Neuronal stem cell (in vitro differentiated cells): ENCODE results near the gene PKNOX2.

Experiments
- DNase-seq: peaks from one replicate; pipeline ENCODE4 v3.0.0-alpha.2; 2013; ENCODE audit warnings: low spot score
- H2AFZ ChIP-seq: one replicate; pipeline ENCODE4 v1.6.1; 2013; ENCODE audit warnings: mild to moderate bottlenecking, low read length, inconsistent platforms
- H2AK5ac ChIP-seq: 2 replicates; pipeline ENCODE4 v1.6.1; 2013; ENCODE audit warnings: low read depth, mild to moderate bottlenecking, inconsistent platforms, low read length, moderate library complexity, mixed read lengths
- H2BK120ac ChIP-seq: 2 replicates; pipeline ENCODE4 v1.6.1; 2013; ENCODE audit warnings: low read depth, mild to moderate bottlenecking, inconsistent platforms, low read length, moderate library complexity, mixed read lengths
- H2BK12ac ChIP-seq: one replicate; pipeline ENCODE4 v1.6.1; 2013; ENCODE audit warnings: low read length, inconsistent platforms
- H2BK15ac ChIP-seq: 2 replicates; pipeline ENCODE4 v1.6.1; 2013; ENCODE audit warnings: mild to moderate bottlenecking, low read length, inconsistent platforms, mixed read lengths
- H2BK5ac ChIP-seq: one replicate; pipeline ENCODE4 v1.6.1; 2013; ENCODE audit warnings: inconsistent platforms, mild to moderate bottlenecking, low read length, moderate library complexity
- H3K14ac ChIP-seq: one replicate; pipeline ENCODE4 v1.6.1; 2013; ENCODE audit warnings: low read length, inconsistent platforms
- H3K18ac ChIP-seq: 2 replicates; pipeline ENCODE4 v1.6.1; 2013; ENCODE audit warnings: low read length, inconsistent platforms
- H3K23ac ChIP-seq: 2 replicates; pipeline ENCODE4 v1.6.1; 2013; ENCODE audit warnings: low read depth, mild to moderate bottlenecking, mixed read lengths, low read length, inconsistent platforms; ENCODE audit not compliant: poor library complexity
- H3K27ac ChIP-seq: replicated peaks from 3 replicates; pipeline ENCODE4 v1.5.1; 2013; ENCODE audit warnings: low read length, inconsistent platforms
- H3K27me3 ChIP-seq, 3 experiments: 2 replicates each; pipeline ENCODE4 v1.6.1; 2013; ENCODE audit warnings: low read length in 3 of 3, mild to moderate bottlenecking in 2 of 3, inconsistent platforms in 1 of 3, low read depth in 1 of 3, mixed read lengths in 1 of 3, moderate library complexity in 1 of 3; ENCODE audit not compliant: control insufficient read depth in 3 of 3, insufficient read depth in 3 of 3
- H3K36me3 ChIP-seq, 2 donors: replicated peaks in 1 of 2; 2 replicates each; pipeline ENCODE4 v1.6.1; 2013; ENCODE audit warnings: low read length in 2 of 2; ENCODE audit not compliant: control insufficient read depth in 2 of 2, insufficient read depth in 2 of 2
- H3K4ac ChIP-seq: 2 replicates; pipeline ENCODE4 v1.6.1; 2013; ENCODE audit warnings: inconsistent platforms, mild to moderate bottlenecking, low read length, moderate library complexity
- H3K4me1 ChIP-seq, 2 donors: 1 replicate in 1 of 2; 2 replicates in 1 of 2; pipeline ENCODE4 v1.6.1; 2013; ENCODE audit warnings: low read length in 2 of 2, low read depth in 1 of 2; ENCODE audit not compliant: control insufficient read depth in 2 of 2, insufficient read depth in 1 of 2
- H3K4me2 ChIP-seq: one replicate; pipeline ENCODE4 v1.6.1; 2013; ENCODE audit warnings: mild to moderate bottlenecking, low read length, inconsistent platforms; ENCODE audit not compliant: insufficient read depth, poor library complexity, severe bottlenecking
- H3K4me3 ChIP-seq, 2 donors: 2 replicates each; pipeline ENCODE4 v1.5.1; 2013; ENCODE audit warnings: low read length in 2 of 2, mild to moderate bottlenecking in 2 of 2, inconsistent platforms in 1 of 2, moderate library complexity in 1 of 2
- H3K79me1 ChIP-seq: one replicate; pipeline ENCODE4 v1.6.1; 2013; ENCODE audit warnings: low read depth, mild to moderate bottlenecking, inconsistent platforms, low read length, moderate library complexity
- H3K9ac ChIP-seq: one replicate; pipeline ENCODE4 v1.6.1; 2013; ENCODE audit warnings: mild to moderate bottlenecking, low read depth, low read length, inconsistent platforms; ENCODE audit not compliant: poor library complexity
- H3K9me3 ChIP-seq, 2 donors: replicated peaks in 1 of 2; 2 replicates each; pipeline versions ENCODE3 to v1.6.1; 2013; ENCODE audit warnings: low read length in 2 of 2, mild to moderate bottlenecking in 2 of 2, inconsistent platforms in 1 of 2, low read depth in 1 of 2, mixed read lengths in 1 of 2, moderate library complexity in 1 of 2; ENCODE audit not compliant: control insufficient read depth in 2 of 2, insufficient read depth in 1 of 2
- H4K8ac ChIP-seq: one replicate; pipeline ENCODE4 v1.6.1; 2013; ENCODE audit warnings: low read depth, mild to moderate bottlenecking, inconsistent platforms, low read length, moderate library complexity
- H4K91ac ChIP-seq: one replicate; pipeline ENCODE4 v1.6.1; 2013; ENCODE audit warnings: low read length, low read depth, mild to moderate bottlenecking, inconsistent platforms; ENCODE audit not compliant: poor library complexity
- WGBS, 2 donors: extraction: QIAGEN DNeasy Blood & Tissue Kit; methylation state at CpG; one replicate each; pipeline ENCODE4 v1.1.7; 2013; ENCODE audit warnings: missing lambda C conversion rate in 2 of 2, mixed read lengths in 1 of 2; ENCODE audit not compliant: insufficient read length in 2 of 2, insufficient replicate concordance in 1 of 2; ENCODE audit errors: extremely low coverage in 2 of 2; 5-methylcytosine and 5-hydroxymethylcytosine counted together

PKNOX2 gene

GRCh38 chr11:125401746-125402145 is 237.2 kb downstream of the PKNOX2 start:
- Histone ChIP-seq H3K4me2 (no peak overlapping the region), H2AFZ (no peak overlapping the region), H3K4me3 (no peak overlapping the region), H3K18ac (peak overlapping the region; percentile 91), H3K9me3 (no peaks in the 10 kb centered on the region), H2BK120ac (no peak overlapping the region), H2BK12ac (peak overlapping the region; percentile 5), H3K27me3 (no peaks in the 10 kb centered on the region), H3K4me1 (peaks cover 4 to 33% of the 10 kb centered on the region in 2 donors), H3K9ac (no peak overlapping the region), H3K14ac (no peak overlapping the region), H2BK15ac (no peak overlapping the region), H3K36me3 (peaks cover 8 to 83% of the 10 kb centered on the region in 2 donors), H3K79me1 (no peaks in the 10 kb centered on the region), H2AK5ac (no peak overlapping the region), H3K4ac (no peak overlapping the region), H2BK5ac (peak overlapping the region; percentile 17), H4K8ac (no peak overlapping the region), H3K23ac (no peak overlapping the region), H3K27ac (peak overlapping the region; percentile 11), H4K91ac (no peak overlapping the region)
- DNase-seq, result peak; percentile 51
- WGBS, 2 donors, result no CpG with 5 or more reads among the region's 11 CpGs

GRCh38 chr11:125402435-125402834 is 237.9 kb downstream of the PKNOX2 start:
- Histone ChIP-seq H2BK12ac (no peak overlapping the region), H3K27me3 (no peaks in the 10 kb centered on the region), H2BK15ac (no peak overlapping the region), H3K79me1 (no peaks in the 10 kb centered on the region), H2BK120ac (no peak overlapping the region), H3K36me3 (peaks cover 8 to 82% of the 10 kb centered on the region in 2 donors), H3K14ac (no peak overlapping the region), H3K4me1 (peaks cover 4 to 33% of the 10 kb centered on the region in 2 donors), H3K4ac (no peak overlapping the region), H4K91ac (no peak overlapping the region), H3K27ac (no peak overlapping the region), H4K8ac (no peak overlapping the region), H3K23ac (no peak overlapping the region), H2AK5ac (no peak overlapping the region), H3K18ac (no peak overlapping the region), H2AFZ (no peak overlapping the region), H3K9ac (no peak overlapping the region), H2BK5ac (no peak overlapping the region), H3K9me3 (no peaks in the 10 kb centered on the region), H3K4me3 (no peak overlapping the region), H3K4me2 (no peak overlapping the region)
- no peak for DNase-seq
- WGBS, 2 donors, result no CpG with 5 or more reads among the region's 2 CpGs

GRCh38 chr11:125404157-125404810 is 239.7 kb downstream of the PKNOX2 start:
- H3K14ac ChIP-seq, result peak overlapping the region; percentile 21
- no CpG with 5 or more reads among the region's 15 CpGs for WGBS, 2 donors
- peak overlapping the region; percentile 65 for H3K27ac ChIP-seq
- no peak overlapping the region for H4K91ac ChIP-seq
- no peak overlapping the region for H4K8ac ChIP-seq
- H3K79me1 ChIP-seq, result no peaks in the 10 kb centered on the region
- H3K4me2 ChIP-seq, result no peak overlapping the region
- no peak overlapping the region for H2BK15ac ChIP-seq
- no peak overlapping the region for H2AFZ ChIP-seq
- H3K4ac ChIP-seq, result no peak overlapping the region
- peaks cover 4 to 33% of the 10 kb centered on the region in 2 donors for H3K4me1 ChIP-seq
- no peak overlapping the region for H2BK5ac ChIP-seq
- H2BK12ac ChIP-seq, result no peak overlapping the region
- peak overlapping the region; percentile 58 for H3K18ac ChIP-seq
- no peak overlapping the region for H3K23ac ChIP-seq
- H2AK5ac ChIP-seq, result peak overlapping the region; percentile 16
- no peak overlapping the region for H2BK120ac ChIP-seq
- H3K36me3 ChIP-seq, result peaks cover 3 to 74% of the 10 kb centered on the region in 2 donors
- H3K9ac ChIP-seq, result peak overlapping the region; percentile 78
- peak overlapping the region in 1 of 2 donors; percentile 16 for H3K4me3 ChIP-seq
- H3K9me3 ChIP-seq, result no peaks in the 10 kb centered on the region
- DNase-seq, result peak; percentile 60
- H3K27me3 ChIP-seq, result no peaks in the 10 kb centered on the region

GRCh38 chr11:125404811-125405790 is 240.6 kb downstream of the PKNOX2 start:
- Histone ChIP-seq H2BK12ac (no peak overlapping the region), H3K36me3 (peaks cover 3 to 68% of the 10 kb centered on the region in 2 donors), H2BK120ac (no peak overlapping the region), H2BK5ac (no peak overlapping the region), H3K4ac (no peak overlapping the region), H3K4me1 (peaks cover 9 to 30% of the 10 kb centered on the region in 2 donors), H2AK5ac (peak overlapping the region; percentile 10), H3K9me3 (no peaks in the 10 kb centered on the region), H3K18ac (peak overlapping the region; percentile 58), H4K91ac (no peak overlapping the region), H3K14ac (peak overlapping the region; percentile 21), H3K9ac (no peak overlapping the region), H3K4me2 (no peak overlapping the region), H2BK15ac (no peak overlapping the region), H4K8ac (no peak overlapping the region), H2AFZ (no peak overlapping the region), H3K23ac (no peak overlapping the region), H3K27me3 (no peaks in the 10 kb centered on the region), H3K27ac (peak overlapping the region; percentile 65), H3K4me3 (no peak overlapping the region), H3K79me1 (no peaks in the 10 kb centered on the region)
- DNase-seq, result peak; percentile 71
- no CpG with 5 or more reads among the region's 22 CpGs for WGBS, 2 donors
